Lower leg skin (tissue), 3 donors: ENCODE measurements around the gene MYL5.

Source experiments
- CTCF ChIP-seq, 3 donors: fragments of 450-650 bp; IDR thresholded peaks; one replicate each; pipeline ENCODE4 v1.5.1; 2016; ENCODE audit warnings: antibody characterized with exemption in 3 of 3, mild to moderate bottlenecking in 3 of 3, moderate library complexity in 2 of 3
- POLR2A ChIP-seq, 2 donors: fragments of 450-650 bp; IDR thresholded peaks; one replicate each; pipeline ENCODE4 v1.6.1; 2016 to 2017; ENCODE audit warnings: antibody characterized with exemption in 2 of 2, mild to moderate bottlenecking in 1 of 2, moderate library complexity in 1 of 2

GRCh38 chr4:633406-633805, 40.9 kb upstream of the MYL5 start:
- no peak for TF ChIP-seq CTCF (IDR thresholded peaks at IDR 0.05)
- TF ChIP-seq POLR2A (IDR thresholded peaks at IDR 0.05), result no peak
